Breast epithelium (tissue), 3 donors: ENCODE measurements around the gene HLTF.

ENCODE experiments used
- CTCF ChIP-seq, 3 donors: fragments of 450-650 bp; IDR thresholded peaks; one replicate each; pipeline ENCODE4 v1.5.1; 2016 to 2017; ENCODE audit warnings: antibody characterized with exemption in 3 of 3, mild to moderate bottlenecking in 3 of 3, moderate library complexity in 3 of 3
- POLR2AphosphoS5 ChIP-seq, 3 donors: sonication (generic); formaldehyde crosslinking; IDR thresholded peaks; one replicate each; pipeline ENCODE4 v1.6.1; 2017; ENCODE audit warnings: antibody characterized with exemption in 3 of 3

GRCh38 chr3:149095487-149095886 lies 9.2 kb upstream of the HLTF start:
- no peak for TF ChIP-seq CTCF (IDR thresholded peaks at IDR 0.05)
- TF ChIP-seq POLR2AphosphoS5 (IDR thresholded peaks at IDR 0.05), result no peak
